Fibroblast of the conjunctiva (primary cell): ENCODE measurements around the gene PRDM7.

Experiments used
- DNase-seq: peaks from one replicate; pipeline ENCODE4 v3.0.0-alpha.2; 2010; ENCODE audit warnings: low read depth

The PRDM7 gene

GRCh38 chr16:90035902-90036301 lies 41.2 kb downstream of the PRDM7 start:
- no peak for DNase-seq

DNA sequence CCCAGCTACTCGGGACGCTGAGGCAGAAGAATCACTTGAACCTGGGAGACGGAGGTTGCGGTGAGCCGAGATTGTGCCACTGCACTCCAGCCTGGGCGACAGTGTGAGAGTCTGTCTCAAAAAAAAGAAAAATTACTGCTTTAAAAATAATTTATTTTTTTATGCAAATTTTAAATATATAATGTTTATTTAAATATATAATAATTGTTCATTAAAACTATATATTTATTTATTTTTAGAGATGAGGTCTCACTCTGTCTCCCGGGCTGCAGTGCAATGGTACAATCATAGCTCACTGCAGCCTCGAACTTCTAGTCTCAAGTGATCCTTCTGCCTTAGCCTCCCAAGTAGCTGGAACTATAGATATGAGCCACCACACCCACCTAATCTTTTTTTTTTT lies 42.6 kb downstream of the PRDM7 start:
- DNase-seq = no peak

DNA sequence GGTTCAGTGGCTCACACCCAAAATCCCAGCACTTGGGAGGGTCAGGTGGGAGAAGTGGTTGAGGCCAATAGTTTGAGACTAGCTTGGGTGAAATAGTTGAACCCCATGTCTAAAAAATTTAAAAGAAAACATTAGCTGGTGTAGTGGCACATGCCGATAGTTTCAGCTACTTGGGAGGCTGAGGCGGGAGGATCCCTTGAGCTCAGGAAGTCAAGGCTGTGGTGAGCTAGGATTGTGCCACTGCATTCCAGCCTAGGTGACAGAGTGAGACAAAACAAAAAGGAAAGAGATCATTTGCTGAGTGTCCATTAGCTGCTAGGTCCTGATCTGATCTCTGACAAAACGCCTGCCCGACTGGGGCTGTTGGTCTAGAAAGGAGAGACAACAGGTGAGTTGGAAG lies 43.7 kb downstream of the PRDM7 start:
- DNase-seq = no peak

DNA sequence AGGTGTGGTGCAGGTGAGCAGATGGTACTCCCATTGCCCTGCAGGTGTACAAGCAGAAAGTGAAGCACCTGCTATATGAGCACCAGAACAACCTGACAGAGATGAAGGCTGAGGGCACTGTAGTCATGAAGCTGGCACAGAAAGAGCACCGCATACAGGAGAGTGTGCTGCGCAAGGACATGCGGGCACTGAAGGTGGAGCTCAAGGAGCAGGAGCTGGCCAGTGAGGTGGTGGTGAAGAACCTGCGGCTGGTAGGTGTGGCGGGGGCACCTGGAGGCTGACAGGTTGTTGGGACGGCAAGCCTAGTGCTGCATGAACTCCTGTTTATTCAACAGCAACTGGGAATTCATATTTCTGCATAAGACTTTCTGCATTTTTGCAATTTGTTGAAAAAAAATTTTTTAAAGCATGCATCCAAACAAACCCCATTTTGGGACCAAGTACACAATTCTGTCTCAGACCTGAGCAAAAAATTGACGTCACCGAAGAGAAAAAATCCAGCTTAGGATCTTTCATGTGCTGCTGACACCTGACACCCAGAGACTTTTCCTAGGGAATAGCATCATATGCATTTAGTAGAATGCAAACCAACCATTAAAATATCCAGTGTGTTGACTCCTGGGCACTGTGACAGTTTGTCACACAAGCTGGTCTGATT lies 44.3 kb downstream of the PRDM7 start:
- peak; percentile 21 for DNase-seq

DNA sequence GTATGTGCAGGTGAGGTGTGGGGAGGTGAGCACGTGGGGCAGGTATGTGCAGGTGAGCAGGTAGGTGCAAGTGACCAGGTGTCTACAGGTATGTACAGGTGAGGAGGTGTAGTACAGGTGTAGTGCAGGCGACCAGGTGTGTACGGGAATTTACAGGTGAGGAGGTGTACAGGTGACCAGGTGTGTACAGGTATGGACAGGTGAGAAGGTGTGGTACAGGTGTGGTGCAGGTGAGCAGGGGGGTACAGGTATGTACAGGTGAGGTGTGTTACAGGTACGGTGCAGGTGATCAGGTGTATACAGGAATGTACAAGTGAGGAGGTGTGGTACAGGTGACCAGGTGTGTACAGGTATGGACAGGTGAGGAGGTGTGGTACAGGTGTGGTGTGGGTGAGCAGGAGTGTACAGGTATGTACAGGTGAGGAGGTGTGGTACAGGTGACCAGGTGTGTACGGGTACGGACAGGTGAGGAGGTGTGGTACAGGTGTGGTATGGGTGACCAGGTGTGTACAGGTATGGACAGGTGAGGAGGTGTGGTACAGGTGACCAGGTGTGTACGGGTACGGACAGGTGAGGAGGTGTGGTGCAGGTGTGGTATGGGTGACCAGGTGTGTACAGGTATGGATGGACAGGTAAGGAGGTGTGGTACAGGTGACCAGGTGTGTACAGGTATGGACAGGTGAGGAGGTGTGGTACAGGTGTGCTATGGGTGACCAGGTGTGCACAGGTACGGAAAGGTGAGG lies 45.0 kb downstream of the PRDM7 start:
- DNase-seq = peak; percentile 43

GRCh38 chr16:90031186-90031930 lies 45.8 kb downstream of the PRDM7 start:
- no peak for DNase-seq

DNA sequence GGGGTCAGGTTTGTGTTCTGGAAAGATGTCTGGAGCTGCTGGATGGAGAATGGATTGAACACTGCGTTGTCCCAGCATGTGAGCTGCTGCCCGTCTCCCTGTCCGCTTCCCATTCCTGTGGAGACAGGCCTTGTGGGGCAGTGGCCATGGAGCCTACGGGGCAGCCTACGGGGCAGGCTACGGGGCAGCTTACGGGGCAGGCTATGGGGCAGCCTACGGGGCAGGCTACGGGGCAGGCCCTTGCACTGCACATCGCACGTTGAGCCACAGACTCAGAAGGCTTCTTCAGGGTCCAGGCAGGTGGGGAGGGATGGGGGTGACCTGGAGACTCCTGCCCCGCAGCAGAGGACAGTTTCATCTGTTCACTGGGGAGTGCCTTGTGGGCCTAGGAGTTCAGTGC lies 48.1 kb downstream of the PRDM7 start:
- DNase-seq = no peak

DNA sequence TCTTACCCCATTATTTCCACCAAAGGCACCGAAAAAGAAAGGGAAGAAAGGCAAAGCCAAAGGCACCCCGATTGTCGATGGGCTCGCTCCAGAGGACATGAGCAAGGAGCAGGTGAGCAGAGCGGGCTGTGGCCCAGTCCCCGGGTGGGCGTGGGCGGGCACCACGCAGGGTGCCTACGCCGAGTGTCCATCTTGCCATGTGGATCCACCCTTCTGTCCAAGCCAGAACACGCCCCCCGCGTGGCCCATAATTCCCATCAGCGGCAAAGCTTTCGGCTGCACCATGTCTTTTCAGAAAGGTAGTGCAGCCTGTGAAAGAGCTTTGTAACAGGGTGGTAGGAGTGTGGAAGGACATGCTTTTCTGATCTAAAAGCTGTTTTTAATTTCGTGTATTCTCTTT lies 49.5 kb downstream of the PRDM7 start:
- no peak for DNase-seq

DNA sequence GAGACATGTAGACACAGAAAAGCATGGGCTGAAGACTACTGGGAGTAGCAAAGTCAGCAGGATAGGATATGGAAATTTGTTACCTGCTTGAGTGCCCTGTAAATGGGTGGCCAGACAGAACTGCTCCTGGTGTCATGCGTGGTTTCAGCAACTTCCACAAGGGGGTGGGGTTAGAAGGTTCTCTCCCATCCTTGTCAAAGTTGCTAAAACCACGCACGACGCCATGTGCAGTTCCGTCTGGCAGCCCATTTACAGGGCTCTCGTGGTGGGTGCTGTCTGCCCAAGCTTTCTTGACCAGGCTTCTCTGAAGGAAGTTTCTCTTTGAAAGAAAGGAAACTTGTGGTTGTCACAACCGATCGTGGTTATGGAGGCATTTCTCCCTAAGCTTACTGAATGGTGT lies 51.0 kb downstream of the PRDM7 start:
- DNase-seq = no peak

DNA sequence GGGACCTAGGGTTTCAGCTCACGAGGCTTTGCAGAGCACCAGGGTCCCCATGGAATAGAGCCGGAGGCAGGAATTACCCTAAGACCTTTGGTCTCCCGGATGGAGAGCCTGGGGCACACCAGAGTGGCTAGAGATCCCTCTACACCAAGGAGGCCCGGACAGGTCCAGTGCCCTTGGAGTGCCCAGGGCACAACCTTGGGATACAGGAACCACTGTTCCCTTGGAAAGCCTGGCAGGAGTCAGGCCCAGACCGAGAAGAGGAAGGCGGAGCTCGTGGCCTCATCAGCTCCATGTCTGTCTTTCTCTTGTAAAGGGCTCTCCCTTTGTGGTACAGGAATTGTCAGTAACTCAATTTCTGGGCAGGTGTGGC lies 54.1 kb downstream of the PRDM7 start:
- DNase-seq = no peak

DNA sequence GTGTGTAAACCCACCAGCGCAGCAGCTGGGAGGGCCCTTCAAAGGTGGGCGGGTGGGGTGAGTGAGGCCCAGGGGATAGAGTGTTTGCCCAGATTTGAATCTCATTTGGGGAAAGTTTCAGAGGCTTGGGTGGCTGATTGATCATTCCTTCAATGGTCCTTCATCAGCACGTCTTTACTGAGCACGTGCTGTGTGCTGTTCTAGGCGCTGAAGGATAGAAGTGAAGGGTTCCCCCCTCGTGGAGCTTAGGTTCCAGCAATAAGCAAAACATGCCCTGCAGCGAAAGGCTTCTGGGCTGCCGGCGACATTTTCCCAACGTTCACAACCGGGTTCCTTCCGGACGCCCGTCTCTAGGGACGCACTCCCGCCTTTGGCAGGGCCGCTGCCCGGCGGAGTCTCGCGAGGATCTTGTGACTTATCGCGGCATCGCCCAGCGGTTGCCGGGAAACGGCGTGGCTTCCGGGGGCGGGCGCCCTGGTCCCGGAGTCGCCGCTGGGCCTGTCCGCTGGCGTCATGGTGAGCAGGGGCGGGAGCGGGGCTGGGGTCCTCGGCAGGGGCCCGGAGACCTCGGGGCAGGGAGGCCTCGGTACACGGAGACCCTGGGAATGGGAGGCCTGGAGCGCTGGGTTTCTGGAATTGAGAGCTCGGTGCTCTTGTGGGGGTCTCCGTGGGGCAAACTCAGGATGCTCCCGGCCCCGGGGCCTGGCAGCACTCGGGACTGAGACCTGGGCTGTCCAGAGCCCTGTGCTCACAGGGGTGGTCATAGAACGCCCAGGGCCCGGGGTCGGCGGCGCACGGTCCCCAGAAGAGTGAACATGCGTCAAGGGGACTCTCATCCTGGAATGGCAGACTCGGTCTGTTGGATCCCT lies 54.7 kb downstream of the PRDM7 start:
- DNase-seq = peak; percentile 69

DNA sequence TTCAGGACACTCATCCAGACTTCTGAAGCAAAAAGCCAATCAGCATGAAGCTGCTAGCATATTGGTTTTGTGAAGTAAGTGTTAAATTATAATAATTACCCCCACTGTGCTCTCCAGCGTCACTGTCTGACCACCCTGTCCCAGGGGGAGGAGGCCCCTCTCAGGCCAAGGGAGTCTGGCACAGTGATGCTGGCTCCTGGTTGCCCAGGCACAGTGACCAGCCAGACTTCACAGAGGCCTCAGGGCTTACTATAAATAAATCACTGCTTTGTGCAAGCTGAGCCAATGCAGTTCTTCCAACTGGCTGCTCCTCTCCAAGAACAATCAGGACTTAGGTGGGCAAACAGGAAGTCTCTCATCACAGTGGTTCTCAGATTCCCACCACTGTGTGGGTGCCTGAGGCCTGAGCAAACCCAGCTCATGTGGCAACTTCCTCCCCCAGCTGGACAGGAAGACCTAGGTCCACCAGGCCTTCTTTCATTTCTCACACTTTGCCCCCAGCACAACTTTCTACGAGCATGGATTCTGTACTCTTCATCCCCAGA lies 56.2 kb downstream of the PRDM7 start:
- DNase-seq = no peak

- DNase-seq = no peak
These were observed 56.8 kb downstream of the PRDM7 start for GRCh38 chr16:90020260-90020837.

- DNase-seq = no peak
These were observed 57.4 kb downstream of the PRDM7 start for GRCh38 chr16:90019543-90020259.

- no peak for DNase-seq
These were observed 58.2 kb downstream of the PRDM7 start, which contains the start of gene DBNDD1 for GRCh38 chr16:90018652-90019542. Gene DBNDD1, minus strand, starts transcription at chr16:90019456. Its CDS starts 115 bp downstream, at chr16:90019341.

DNA sequence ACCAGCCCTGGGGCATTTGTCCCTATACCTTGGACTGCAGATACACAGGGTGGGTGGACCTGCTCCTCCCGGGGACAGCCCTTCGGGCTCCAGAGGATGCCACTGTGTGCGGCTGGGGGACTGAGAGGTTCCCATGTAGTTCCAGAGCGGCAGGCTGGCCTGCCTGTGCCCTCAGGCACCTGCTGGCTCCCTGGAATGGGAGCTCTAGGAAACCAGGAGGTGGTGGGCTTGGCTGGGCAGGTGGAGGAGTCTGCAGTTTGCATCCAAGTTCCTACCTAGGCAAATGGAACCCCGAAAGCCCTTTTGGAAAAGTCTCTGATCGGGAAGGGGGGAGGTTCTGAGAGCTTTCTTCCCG lies 58.9 kb downstream of the PRDM7 start:
- DNase-seq = no peak

- DNase-seq = no peak
These were observed 60.7 kb downstream of the PRDM7 start for GRCh38 chr16:90016339-90016950.

GRCh38 chr16:90015586-90016338 lies 61.4 kb downstream of the PRDM7 start:
- no peak for DNase-seq
